Body of pancreas (tissue), 4 donors: ENCODE measurements around the gene ATPAF1.

Experiments
- POLR2A ChIP-seq, 3 donors: fragments of 450-650 bp; IDR thresholded peaks; one replicate each; pipeline ENCODE4 v1.6.1; 2016; ENCODE audit warnings: antibody characterized with exemption in 3 of 3, mild to moderate bottlenecking in 2 of 3
- TF ChIP-seq, protein P1 (sequence below), 7 experiments: fragments of 450-650 bp in 4 of 7; fragments of 200-600 bp in 3 of 7; sonication (generic) in 3 of 7; IDR thresholded peaks; one replicate each; pipeline ENCODE4 v1.5.1; 2016 to 2019; ENCODE audit warnings: antibody characterized with exemption in 7 of 7

DNA sequence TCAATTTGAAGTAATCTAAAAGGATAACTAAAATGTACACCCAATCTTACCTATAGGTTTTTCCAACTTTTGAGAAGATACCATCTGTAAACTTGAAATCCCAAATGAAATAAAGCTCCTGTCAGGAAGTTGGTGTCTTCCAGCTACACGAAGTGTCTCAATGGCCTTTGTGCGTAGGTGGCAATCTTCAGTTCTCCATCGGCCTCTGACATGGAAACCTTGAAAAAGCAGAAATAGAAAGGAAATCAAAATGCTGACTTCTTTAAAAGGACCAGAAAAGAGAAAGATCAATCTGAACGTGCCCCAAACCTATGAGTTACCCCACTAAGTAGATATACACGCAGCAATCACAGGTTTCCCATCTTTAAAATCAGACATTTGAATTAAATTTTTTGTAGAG lies 74.1 kb downstream of the ATPAF1 start:
- TF ChIP-seq POLR2A (IDR thresholded peaks at IDR 0.05): no peak
- TF ChIP-seq, protein P1, sequence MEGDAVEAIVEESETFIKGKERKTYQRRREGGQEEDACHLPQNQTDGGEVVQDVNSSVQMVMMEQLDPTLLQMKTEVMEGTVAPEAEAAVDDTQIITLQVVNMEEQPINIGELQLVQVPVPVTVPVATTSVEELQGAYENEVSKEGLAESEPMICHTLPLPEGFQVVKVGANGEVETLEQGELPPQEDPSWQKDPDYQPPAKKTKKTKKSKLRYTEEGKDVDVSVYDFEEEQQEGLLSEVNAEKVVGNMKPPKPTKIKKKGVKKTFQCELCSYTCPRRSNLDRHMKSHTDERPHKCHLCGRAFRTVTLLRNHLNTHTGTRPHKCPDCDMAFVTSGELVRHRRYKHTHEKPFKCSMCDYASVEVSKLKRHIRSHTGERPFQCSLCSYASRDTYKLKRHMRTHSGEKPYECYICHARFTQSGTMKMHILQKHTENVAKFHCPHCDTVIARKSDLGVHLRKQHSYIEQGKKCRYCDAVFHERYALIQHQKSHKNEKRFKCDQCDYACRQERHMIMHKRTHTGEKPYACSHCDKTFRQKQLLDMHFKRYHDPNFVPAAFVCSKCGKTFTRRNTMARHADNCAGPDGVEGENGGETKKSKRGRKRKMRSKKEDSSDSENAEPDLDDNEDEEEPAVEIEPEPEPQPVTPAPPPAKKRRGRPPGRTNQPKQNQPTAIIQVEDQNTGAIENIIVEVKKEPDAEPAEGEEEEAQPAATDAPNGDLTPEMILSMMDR (IDR thresholded peaks at IDR 0.05): no peak
